HCT116 (cell line): ENCODE data around the gene NAALADL2. TPM values are rescaled to one million over a fixed set of nuclear protein-coding genes. Genes with fewer than 3 reads are reported as not detected.

Experiments used
- ATAC-seq: fragments of 200-7000 bp; cut with Tn5 transposase; 2 replicates; pipeline ENCODE4 v1.9.1; 2020; ENCODE audit warnings: mild to moderate bottlenecking, moderate library complexity
- BruUV-seq: library from RNA; stranded (reverse); fragments of 400-500 nt; replicated peaks from 2 replicates; lab custom pipeline; 2021; lab: Mats Ljungman, UMichigan
- CTCF ChIA-PET: fragments of 300-600 bp; sonication (Branson Sonifier 250); formaldehyde crosslinking; loops from one replicate; lab custom pipeline; 2021; ENCODE audit warnings: antibody characterized with exemption; lab: Charles Lee
- POLR2A ChIA-PET: fragments of 300-600, 350-600 bp; sonication (Branson Sonifier 250); formaldehyde crosslinking; loops from one replicate; lab custom pipeline; 2021; ENCODE audit warnings: antibody characterized with exemption; lab: Charles Lee
- RAD21 ChIA-PET, 2 experiments: fragments of 300-600 bp; sonication (Branson Sonifier 250); formaldehyde crosslinking; loops; one replicate each; lab custom pipeline; 2023; ENCODE audit warnings: low total read pairs in 2 of 2; ENCODE audit not compliant: uncharacterized antibody in 2 of 2, unreplicated experiment in 2 of 2, low non-redundant PET in 1 of 2; lab: Charles Lee
- DNase-seq: peaks from one replicate; pipeline ENCODE4 v3.0.0-alpha.2; 2010; ENCODE audit warnings: low read depth, low spot score
- H2AFZ ChIP-seq: fragments of 200-600 bp; shearing (Covaris generic), sonication (generic); 2 replicates; pipeline ENCODE4 v1.6.1; 2017; ENCODE audit warnings: low read depth, mixed run types, mixed read lengths, antibody characterized with exemption, low read length; ENCODE audit not compliant: poor library complexity, severe bottlenecking
- H3K27ac ChIP-seq: 2 replicates; pipeline ENCODE4 v1.5.1; 2012; ENCODE audit warnings: low read depth, low read length
- H3K27me3 ChIP-seq: fragments of 200-600 bp; sonication (generic); 2 replicates; pipeline ENCODE4 v1.6.1; 2016; ENCODE audit warnings: mixed run types, low read length, mixed read lengths; ENCODE audit not compliant: insufficient read depth
- H3K36me3 ChIP-seq, 2 experiments: fragments of 200-500 bp in 1 of 2; fragments of 200-600 bp in 1 of 2; sonication (Bioruptor generic) in 1 of 2; sonication (generic) in 1 of 2; 2 replicates each; pipeline versions ENCODE4 v1.5.1 to v1.6.1; 2014 to 2016; ENCODE audit warnings: low read length in 2 of 2, inconsistent platforms in 1 of 2, mixed read lengths in 1 of 2, mixed run types in 1 of 2; ENCODE audit not compliant: insufficient read depth in 2 of 2, control insufficient read depth in 1 of 2
- H3K4me1 ChIP-seq, 2 experiments: fragments of 200-600 bp in 1 of 2; sonication (generic) in 1 of 2; 2 replicates each; pipeline versions ENCODE4 v1.5.1 to v1.6.1; 2012 to 2017; ENCODE audit warnings: low read length in 2 of 2, inconsistent platforms in 1 of 2, mild to moderate bottlenecking in 1 of 2, mixed read lengths in 1 of 2, mixed run types in 1 of 2, moderate library complexity in 1 of 2; ENCODE audit not compliant: insufficient read depth in 2 of 2, control insufficient read depth in 1 of 2
- H3K4me2 ChIP-seq: fragments of 200-600 bp; sonication (generic); 2 replicates; pipeline ENCODE4 v1.6.1; 2017; ENCODE audit warnings: mixed run types, low read length, mixed read lengths
- H3K4me3 ChIP-seq, 2 experiments: fragments of 200-600 bp in 1 of 2; sonication (generic) in 1 of 2; replicated peaks in 1 of 2; 2 replicates each; pipeline ENCODE4 v1.5.1; 2011 to 2016; ENCODE audit warnings: low read length in 2 of 2, control low read depth in 1 of 2, low read depth in 1 of 2, mild to moderate bottlenecking in 1 of 2, mixed read lengths in 1 of 2, mixed run types in 1 of 2
- H3K79me2 ChIP-seq: fragments of 200-600 bp; sonication (generic); 2 replicates; pipeline ENCODE4 v1.6.1; 2017; ENCODE audit warnings: mild to moderate bottlenecking, mixed run types, low read length, moderate library complexity, mixed read lengths; ENCODE audit not compliant: insufficient read depth
- H3K9ac ChIP-seq: fragments of 200-600 bp; sonication (generic); 2 replicates; pipeline ENCODE4 v1.6.1; 2016; ENCODE audit warnings: low read length, mixed read lengths
- H3K9me2 ChIP-seq: fragments of 200-600 bp; sonication (generic), shearing (Covaris generic); 2 replicates; pipeline ENCODE4 v1.6.1; 2017; ENCODE audit warnings: mixed run types, mild to moderate bottlenecking, moderate library complexity; ENCODE audit not compliant: insufficient read depth
- H3K9me3 ChIP-seq, 2 experiments: fragments of 200-500 bp in 1 of 2; fragments of 200-600 bp in 1 of 2; sonication (Bioruptor generic) in 1 of 2; sonication (generic) in 1 of 2; 2 replicates each; pipeline ENCODE4 v1.6.1; 2014 to 2017; ENCODE audit warnings: low read length in 2 of 2, mixed read lengths in 2 of 2, inconsistent platforms in 1 of 2, low read depth in 1 of 2, mild to moderate bottlenecking in 1 of 2, mixed run types in 1 of 2, moderate library complexity in 1 of 2; ENCODE audit not compliant: control insufficient read depth in 1 of 2, insufficient read depth in 1 of 2
- H4K20me1 ChIP-seq: fragments of 200-600 bp; sonication (generic), shearing (Covaris generic); 2 replicates; pipeline ENCODE4 v1.6.1; 2017; ENCODE audit warnings: mixed run types, mild to moderate bottlenecking, moderate library complexity; ENCODE audit not compliant: insufficient read depth
- CBX3 ChIP-seq: IDR thresholded peaks from 2 replicates; pipeline ENCODE4 v1.6.1; 2012; ENCODE audit warnings: low read depth
- CEBPB ChIP-seq: IDR thresholded peaks from 2 replicates; pipeline ENCODE4 v1.6.1; 2012; ENCODE audit warnings: low read depth
- CTCF ChIP-seq, 3 experiments: fragments of 200-600 bp in 1 of 3; sonication (generic) in 1 of 3; IDR thresholded peaks in 2 of 3; conservative IDR thresholded peaks in 1 of 3; 2 replicates each; pipeline ENCODE4 v1.5.1; 2012 to 2017; ENCODE audit warnings: low read depth in 2 of 3, low read length in 2 of 3, antibody characterized with exemption in 1 of 3, borderline replicate concordance in 1 of 3, control low read depth in 1 of 3, mild to moderate bottlenecking in 1 of 3, mixed read lengths in 1 of 3, mixed run types in 1 of 3, moderate library complexity in 1 of 3; ENCODE audit not compliant: insufficient read depth in 1 of 3
- EGR1 ChIP-seq: IDR thresholded peaks from 2 replicates; pipeline ENCODE4 v1.6.1; 2012; ENCODE audit warnings: low read depth
- ELF1 ChIP-seq: IDR thresholded peaks from 2 replicates; pipeline ENCODE4 v1.6.1; 2012; ENCODE audit warnings: low read depth, borderline replicate concordance
- EZH2 ChIP-seq: fragments of 200-600 bp; sonication (generic); IDR thresholded peaks from 2 replicates; pipeline ENCODE4 v1.6.1; 2017; ENCODE audit warnings: antibody characterized with exemption, mixed run types
- EZH2phosphoT487 ChIP-seq: fragments of 200-600 bp; IDR thresholded peaks from 2 replicates; pipeline ENCODE4 v1.6.1; 2018; ENCODE audit warnings: antibody characterized with exemption, borderline replicate concordance
- FOSL1 ChIP-seq: IDR thresholded peaks from 2 replicates; pipeline ENCODE4 v1.6.1; 2012; ENCODE audit warnings: low read depth
- MAX ChIP-seq: IDR thresholded peaks from 2 replicates; pipeline ENCODE4 v1.6.1; 2012
- POLR2AphosphoS5 ChIP-seq: IDR thresholded peaks from 2 replicates; pipeline ENCODE4 v1.6.1; 2011; ENCODE audit warnings: mild to moderate bottlenecking, low read depth, low read length, moderate library complexity
- RAD21 ChIP-seq: IDR thresholded peaks from 2 replicates; pipeline ENCODE4 v1.6.1; 2012; ENCODE audit warnings: low read depth, mild to moderate bottlenecking
- REST ChIP-seq: IDR thresholded peaks from 2 replicates; pipeline ENCODE4 v1.6.1; 2012; ENCODE audit warnings: low read depth
- SIN3A ChIP-seq: IDR thresholded peaks from 2 replicates; pipeline ENCODE4 v1.6.1; 2012; ENCODE audit warnings: low read depth
- ZNF274 ChIP-seq: fragments of 200-500 bp; sonication (Bioruptor generic); IDR thresholded peaks from 2 replicates; pipeline ENCODE4 v1.6.1; 2014; ENCODE audit warnings: mild to moderate bottlenecking, low read depth, low read length, inconsistent platforms
- intact Hi-C: fragments of 100-400 bp; cut with micrococcal nuclease; formaldehyde crosslinking; loops from 2 replicates; pipeline ENCODE4 v1.10.0; 2022
- total RNA-seq: library from RNA; stranded (reverse); gene quantifications from one replicate; pipeline ENCODE4 v1.2.1, GENCODE V29; 2021; ENCODE audit not compliant: unreplicated experiment

The NAALADL2 gene
- total RNA-seq, 1 experiment from 2014 or later = 2.9 TPM

GRCh38 chr3:175057401-175057800 is 198.3 kb downstream of the NAALADL2 start:
- ATAC-seq = no peak
- POLR2A ChIA-PET = no interaction called here

More at GRCh38 chr3:175057401-175057800, 198.3 kb downstream of the NAALADL2 start:
- BruUV-seq = no TSS peak
- H3K4me3 ChIP-seq = no peak overlapping the region
- ChIA-PET RAD21 (no interaction called here), CTCF (no interaction called here)
- H4K20me1 ChIP-seq = no peaks in the 10 kb centered on the region
- DNase-seq = no peak
- H3K27me3 ChIP-seq = no peaks in the 10 kb centered on the region
- no peaks in the 10 kb centered on the region for H3K4me1 ChIP-seq
- no peak overlapping the region for H2AFZ ChIP-seq
- no peak overlapping the region for H3K4me2 ChIP-seq
- H3K36me3 ChIP-seq = no peaks in the 10 kb centered on the region
- no peaks in the 10 kb centered on the region for H3K79me2 ChIP-seq
- TF ChIP-seq FOSL1 (no peak), SIN3A (no peak), POLR2AphosphoS5 (no peak), RAD21 (no peak), EZH2 (no peak), MAX (no peak), CEBPB (no peak), REST (no peak), ZNF274 (no peak), CTCF (IDR thresholded peaks at IDR 0.05 in 2 of 3, conservative IDR thresholded peaks at IDR 0.05 in 1 of 3; ENCODE audit: borderline replicate concordance in 1 of 3, insufficient read depth in 1 of 3, low read depth in 2 of 3, low read length in 2 of 3) (no peak), EGR1 (no peak), EZH2phosphoT487 (no peak), CBX3 (no peak), ELF1 (no peak)
- no peak overlapping the region for H3K9ac ChIP-seq
- H3K27ac ChIP-seq = no peak overlapping the region
- intact Hi-C loops = no loop called here
- H3K9me2 ChIP-seq = no peaks in the 10 kb centered on the region; the same call in 1 of the 2 replicates
- no peaks in the 10 kb centered on the region for H3K9me3 ChIP-seq
